ENCODE data around the gene CPNE5. TPM values are rescaled to one million over a fixed set of nuclear protein-coding genes. Genes with fewer than 3 reads are reported as not detected.

CPNE5 gene
- polyA plus RNA-seq, 1 of the 3 experiments (the other 2 are of a cell fraction), result 0.30 TPM

DNA sequence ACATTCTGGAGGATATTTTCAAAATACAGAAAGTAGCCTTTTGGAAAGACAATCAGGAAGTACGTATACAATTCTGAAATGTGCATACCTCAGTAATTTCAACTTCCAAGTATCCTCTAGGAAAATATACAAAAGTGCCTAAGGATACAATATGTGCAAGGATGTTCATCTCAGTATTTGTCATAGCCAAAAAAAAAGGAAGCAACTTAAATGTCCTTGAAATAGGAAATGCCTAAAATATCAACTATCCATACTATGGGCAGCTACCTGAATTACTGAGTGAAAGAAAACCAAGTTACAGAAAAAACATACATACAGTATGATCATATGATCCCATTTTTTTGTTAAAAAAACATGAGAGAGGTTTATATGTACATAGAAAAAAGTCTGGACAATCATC, 33.9 kb upstream of the CPNE5 start:
- H3K27me3 ChIP-seq (ENCODE audit: insufficient read depth), result no peaks in the 10 kb centered on the region
- H3K4me3 ChIP-seq (ENCODE audit: low read depth in 2 of 2, low read length in 1 of 2), result no peak overlapping the region; a peak in 1 of 4 replicates
- CTCF ChIA-PET, result interaction anchor here (0.6 to 5.8 kb wide), 14 partner anchors 10 to 1343 kb away, joined by 3 to 72 read pairs (median 8); partner anchors contain the start of gene C6orf89
- peaks cover 0 to 10% of the 10 kb centered on the region in 2 experiments; a peak in 2 of 4 replicates for H3K4me1 ChIP-seq (ENCODE audit: control insufficient read depth in 1 of 2, insufficient read depth in 2 of 2, low read depth in 1 of 2, low read length in 1 of 2)
- no peaks in the 10 kb centered on the region for H3K9me2 ChIP-seq
- H2AFZ ChIP-seq (ENCODE audit: low read depth), result no peak overlapping the region
- no peaks in the 10 kb centered on the region for H3K9me3 ChIP-seq
- WGBS (ENCODE audit: low lambda C conversion rate), result 91% methylated on average over 1 of the region's 1 CpG
- peak overlapping the region; percentile 73 for H3K4me2 ChIP-seq
- no peak overlapping the region for H3K9ac ChIP-seq
- peaks cover 3% of the 10 kb centered on the region for H3F3A ChIP-seq (replicated peaks; ENCODE audit: insufficient read depth)
- TF ChIP-seq, protein P1, sequence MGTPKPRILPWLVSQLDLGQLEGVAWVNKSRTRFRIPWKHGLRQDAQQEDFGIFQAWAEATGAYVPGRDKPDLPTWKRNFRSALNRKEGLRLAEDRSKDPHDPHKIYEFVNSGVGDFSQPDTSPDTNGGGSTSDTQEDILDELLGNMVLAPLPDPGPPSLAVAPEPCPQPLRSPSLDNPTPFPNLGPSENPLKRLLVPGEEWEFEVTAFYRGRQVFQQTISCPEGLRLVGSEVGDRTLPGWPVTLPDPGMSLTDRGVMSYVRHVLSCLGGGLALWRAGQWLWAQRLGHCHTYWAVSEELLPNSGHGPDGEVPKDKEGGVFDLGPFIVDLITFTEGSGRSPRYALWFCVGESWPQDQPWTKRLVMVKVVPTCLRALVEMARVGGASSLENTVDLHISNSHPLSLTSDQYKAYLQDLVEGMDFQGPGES (IDR thresholded peaks at IDR 0.05; ENCODE audit: low read depth, low read length), result no peak
- TF ChIP-seq, protein P2, sequence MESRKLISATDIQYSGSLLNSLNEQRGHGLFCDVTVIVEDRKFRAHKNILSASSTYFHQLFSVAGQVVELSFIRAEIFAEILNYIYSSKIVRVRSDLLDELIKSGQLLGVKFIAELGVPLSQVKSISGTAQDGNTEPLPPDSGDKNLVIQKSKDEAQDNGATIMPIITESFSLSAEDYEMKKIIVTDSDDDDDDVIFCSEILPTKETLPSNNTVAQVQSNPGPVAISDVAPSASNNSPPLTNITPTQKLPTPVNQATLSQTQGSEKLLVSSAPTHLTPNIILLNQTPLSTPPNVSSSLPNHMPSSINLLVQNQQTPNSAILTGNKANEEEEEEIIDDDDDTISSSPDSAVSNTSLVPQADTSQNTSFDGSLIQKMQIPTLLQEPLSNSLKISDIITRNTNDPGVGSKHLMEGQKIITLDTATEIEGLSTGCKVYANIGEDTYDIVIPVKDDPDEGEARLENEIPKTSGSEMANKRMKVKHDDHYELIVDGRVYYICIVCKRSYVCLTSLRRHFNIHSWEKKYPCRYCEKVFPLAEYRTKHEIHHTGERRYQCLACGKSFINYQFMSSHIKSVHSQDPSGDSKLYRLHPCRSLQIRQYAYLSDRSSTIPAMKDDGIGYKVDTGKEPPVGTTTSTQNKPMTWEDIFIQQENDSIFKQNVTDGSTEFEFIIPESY (IDR thresholded peaks at IDR 0.05; ENCODE audit: borderline replicate concordance, low read depth), result no peak
- no peak for TF ChIP-seq MEF2A (IDR thresholded peaks at IDR 0.05; ENCODE audit: borderline replicate concordance, low read depth)
- no peak for TF ChIP-seq NRF1 (IDR thresholded peaks at IDR 0.05; ENCODE audit: low read depth, low read length)
- TF ChIP-seq FOSL2 (IDR thresholded peaks at IDR 0.05; ENCODE audit: borderline replicate concordance, low read depth), result no peak
- TF ChIP-seq EP300 (IDR thresholded peaks at IDR 0.05; ENCODE audit: borderline replicate concordance in 1 of 2, low read depth in 1 of 2, low read length in 1 of 2), result no peak
- no peak for TF ChIP-seq RAD21 (IDR thresholded peaks at IDR 0.05; ENCODE audit: low read length)
- TF ChIP-seq ELF1 (IDR thresholded peaks at IDR 0.05), result no peak
- TF ChIP-seq SIN3A (IDR thresholded peaks at IDR 0.05; ENCODE audit: borderline replicate concordance, low read depth, low read length), result no peak
- H3K27ac ChIP-seq (ENCODE audit: low read depth in 2 of 2, low read length in 1 of 2), result no peak overlapping the region
- POLR2A ChIA-PET, result interaction anchor here (1.0 to 2.8 kb wide), 3 partner anchors 8 to 23 kb away, joined by 3 to 26 read pairs (median 3); partner anchors contain the start of gene C6orf89
- no peak for DNase-seq
- no peaks in the 10 kb centered on the region for H4K20me1 ChIP-seq (ENCODE audit: insufficient read depth)
- peaks cover 19 to 23% of the 10 kb centered on the region in 2 experiments for H3K36me3 ChIP-seq (replicated peaks in 1 of 2; ENCODE audit: control insufficient read depth in 1 of 2, insufficient read depth in 2 of 2, low read length in 1 of 2)
- peaks cover 49% of the 10 kb centered on the region for H3K79me2 ChIP-seq (ENCODE audit: insufficient read depth)

- Histone ChIP-seq H3F3A (replicated peaks; ENCODE audit: insufficient read depth) (peaks cover 3% of the 10 kb centered on the region), H4K20me1 (ENCODE audit: insufficient read depth) (no peaks in the 10 kb centered on the region), H3K27ac (ENCODE audit: low read depth in 2 of 2, low read length in 1 of 2) (no peak overlapping the region), H3K36me3 (replicated peaks in 1 of 2; ENCODE audit: control insufficient read depth in 1 of 2, insufficient read depth in 2 of 2, low read length in 1 of 2) (peaks cover 19 to 34% of the 10 kb centered on the region in 2 experiments), H3K9me3 (no peaks in the 10 kb centered on the region), H3K4me1 (ENCODE audit: control insufficient read depth in 1 of 2, insufficient read depth in 2 of 2, low read depth in 1 of 2, low read length in 1 of 2) (peaks cover 0 to 20% of the 10 kb centered on the region in 2 experiments; a peak in 2 of 4 replicates), H2AFZ (ENCODE audit: low read depth) (no peak overlapping the region), H3K9ac (no peak overlapping the region), H3K79me2 (ENCODE audit: insufficient read depth) (peaks cover 62% of the 10 kb centered on the region), H3K4me3 (ENCODE audit: low read depth in 2 of 2, low read length in 1 of 2) (no peak overlapping the region), H3K27me3 (ENCODE audit: insufficient read depth) (no peaks in the 10 kb centered on the region), H3K9me2 (no peaks in the 10 kb centered on the region), H3K4me2 (no peak overlapping the region)
- ChIA-PET CTCF (interaction anchor here (1.1 to 5.8 kb wide), 5 partner anchors 14 to 147 kb away, joined by 4 to 72 read pairs (median 46); no protein-coding TSS in a partner anchor), POLR2A (interaction anchor here (0.6 kb wide), 1 partner anchor 38 kb away, joined by 3 read pairs; no protein-coding TSS in a partner anchor)
- DNase-seq, result no peak
- 96% methylated on average over 3 of the region's 3 CpGs for WGBS (ENCODE audit: low lambda C conversion rate)
- TF ChIP-seq SIN3A (IDR thresholded peaks at IDR 0.05; ENCODE audit: borderline replicate concordance, low read depth, low read length) (no peak), TAF1 (IDR thresholded peaks at IDR 0.05; ENCODE audit: borderline replicate concordance, low read depth, low read length) (no peak), YY1 (IDR thresholded peaks at IDR 0.05; ENCODE audit: low read depth) (no peak), TCF12 (IDR thresholded peaks at IDR 0.05) (no peak), EZH2phosphoT487 (IDR thresholded peaks at IDR 0.05; ENCODE audit: borderline replicate concordance, low read depth) (no peak), MEF2A (IDR thresholded peaks at IDR 0.05; ENCODE audit: borderline replicate concordance, low read depth) (no peak), SMC3 (IDR thresholded peaks at IDR 0.05; ENCODE audit: low read depth, low read length) (no peak), JUND (IDR thresholded peaks at IDR 0.05) (no peak), TEAD4 (IDR thresholded peaks at IDR 0.05; ENCODE audit: borderline replicate concordance, insufficient read depth) (no peak)
- TF ChIP-seq, protein P3, sequence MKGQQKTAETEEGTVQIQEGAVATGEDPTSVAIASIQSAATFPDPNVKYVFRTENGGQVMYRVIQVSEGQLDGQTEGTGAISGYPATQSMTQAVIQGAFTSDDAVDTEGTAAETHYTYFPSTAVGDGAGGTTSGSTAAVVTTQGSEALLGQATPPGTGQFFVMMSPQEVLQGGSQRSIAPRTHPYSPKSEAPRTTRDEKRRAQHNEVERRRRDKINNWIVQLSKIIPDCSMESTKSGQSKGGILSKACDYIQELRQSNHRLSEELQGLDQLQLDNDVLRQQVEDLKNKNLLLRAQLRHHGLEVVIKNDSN (IDR thresholded peaks at IDR 0.05; ENCODE audit: borderline replicate concordance, low read depth), result no peak
- TF ChIP-seq, protein P1 (IDR thresholded peaks at IDR 0.05; ENCODE audit: low read depth, low read length), result no peak
- TF ChIP-seq, protein P4, sequence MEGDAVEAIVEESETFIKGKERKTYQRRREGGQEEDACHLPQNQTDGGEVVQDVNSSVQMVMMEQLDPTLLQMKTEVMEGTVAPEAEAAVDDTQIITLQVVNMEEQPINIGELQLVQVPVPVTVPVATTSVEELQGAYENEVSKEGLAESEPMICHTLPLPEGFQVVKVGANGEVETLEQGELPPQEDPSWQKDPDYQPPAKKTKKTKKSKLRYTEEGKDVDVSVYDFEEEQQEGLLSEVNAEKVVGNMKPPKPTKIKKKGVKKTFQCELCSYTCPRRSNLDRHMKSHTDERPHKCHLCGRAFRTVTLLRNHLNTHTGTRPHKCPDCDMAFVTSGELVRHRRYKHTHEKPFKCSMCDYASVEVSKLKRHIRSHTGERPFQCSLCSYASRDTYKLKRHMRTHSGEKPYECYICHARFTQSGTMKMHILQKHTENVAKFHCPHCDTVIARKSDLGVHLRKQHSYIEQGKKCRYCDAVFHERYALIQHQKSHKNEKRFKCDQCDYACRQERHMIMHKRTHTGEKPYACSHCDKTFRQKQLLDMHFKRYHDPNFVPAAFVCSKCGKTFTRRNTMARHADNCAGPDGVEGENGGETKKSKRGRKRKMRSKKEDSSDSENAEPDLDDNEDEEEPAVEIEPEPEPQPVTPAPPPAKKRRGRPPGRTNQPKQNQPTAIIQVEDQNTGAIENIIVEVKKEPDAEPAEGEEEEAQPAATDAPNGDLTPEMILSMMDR (IDR thresholded peaks at IDR 0.05), result no peak
- TF ChIP-seq, protein P5, sequence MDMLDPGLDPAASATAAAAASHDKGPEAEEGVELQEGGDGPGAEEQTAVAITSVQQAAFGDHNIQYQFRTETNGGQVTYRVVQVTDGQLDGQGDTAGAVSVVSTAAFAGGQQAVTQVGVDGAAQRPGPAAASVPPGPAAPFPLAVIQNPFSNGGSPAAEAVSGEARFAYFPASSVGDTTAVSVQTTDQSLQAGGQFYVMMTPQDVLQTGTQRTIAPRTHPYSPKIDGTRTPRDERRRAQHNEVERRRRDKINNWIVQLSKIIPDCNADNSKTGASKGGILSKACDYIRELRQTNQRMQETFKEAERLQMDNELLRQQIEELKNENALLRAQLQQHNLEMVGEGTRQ (IDR thresholded peaks at IDR 0.05; ENCODE audit: borderline replicate concordance, low read depth, low read length), result no peak
Measured at GRCh38 chr6:36871686-36872085, 32.4 kb upstream of the CPNE5 start.
